Right cardiac atrium (tissue), 5 donors: ENCODE measurements around the gene CAMSAP1. TPM values are rescaled to one million over a fixed set of nuclear protein-coding genes. Genes with fewer than 3 reads are reported as not detected.

Experiments
- ATAC-seq, 2 donors: fragments of 200-7000 bp; cut with Tn5 transposase; one replicate each; pipeline versions ENCODE4 v1.8.0 to v1.9.1; 2020; ENCODE audit warnings: moderate library complexity in 2 of 2, mild to moderate bottlenecking in 1 of 2
- DNase-seq, 3 donors: peaks; one replicate each; pipeline ENCODE4 v3.0.0-alpha.2; 2020
- H3K27ac ChIP-seq: one replicate; pipeline ENCODE4 v1.5.1; 2013; ENCODE audit warnings: mild to moderate bottlenecking, low read length, control low read depth, moderate library complexity
- H3K27me3 ChIP-seq: one replicate; pipeline ENCODE4 v1.6.1; 2013; ENCODE audit not compliant: control insufficient read depth, insufficient read depth
- H3K4me1 ChIP-seq: one replicate; pipeline ENCODE4 v1.6.1; 2013; ENCODE audit warnings: low read length; ENCODE audit not compliant: control insufficient read depth, insufficient read depth
- H3K4me3 ChIP-seq: one replicate; pipeline ENCODE4 v1.5.1; 2013; ENCODE audit warnings: low read length, control low read depth
- H3K9me3 ChIP-seq: one replicate; pipeline ENCODE4 v1.6.1; 2013; ENCODE audit warnings: low read length; ENCODE audit not compliant: control insufficient read depth
- WGBS: extraction: QIAGEN DNeasy Blood & Tissue Kit; methylation state at CpG from one replicate; pipeline ENCODE4 v1.1.7; 2013; 5-methylcytosine and 5-hydroxymethylcytosine counted together
- intact Hi-C, 4 donors: fragments of 100-400 bp; cut with DNase I; formaldehyde crosslinking; loops; one replicate each; pipeline versions ENCODE4 v1.11.0 to v1.14.0; 2022 to 2023
- polyA plus RNA-seq: library from polyadenylated mRNA; stranded (reverse); fragments of 200-250 nt; gene quantifications from one replicate; pipeline ENCODE4 v1.2.3, GENCODE V29; 2013
- total RNA-seq, 4 donors: library from RNA; stranded (reverse); fragmentation: NEBNext Ultra II Directional; extraction: Animal tissue kit (Norgen Biotek cat#: 25700); gene quantifications; one replicate each; pipeline ENCODE4 v1.2.1, GENCODE V29; 2021
- donor health status: healthy with polysubstance abuse.
- donor health status: DM: no; HTN: yes; CAD: no.
- donor health status: DM: no; HTN: no; CAD: no.
- donor health status: DM: no; HTN: yes; CAD: no; lungs with severe emphysema.
- donor health status: DM: yes; HTN: yes; CAD: no.

Gene CAMSAP1
- total and polyA plus RNA-seq, 5 donors: 10.0 to 22.8 (median 18.2) TPM

DNA sequence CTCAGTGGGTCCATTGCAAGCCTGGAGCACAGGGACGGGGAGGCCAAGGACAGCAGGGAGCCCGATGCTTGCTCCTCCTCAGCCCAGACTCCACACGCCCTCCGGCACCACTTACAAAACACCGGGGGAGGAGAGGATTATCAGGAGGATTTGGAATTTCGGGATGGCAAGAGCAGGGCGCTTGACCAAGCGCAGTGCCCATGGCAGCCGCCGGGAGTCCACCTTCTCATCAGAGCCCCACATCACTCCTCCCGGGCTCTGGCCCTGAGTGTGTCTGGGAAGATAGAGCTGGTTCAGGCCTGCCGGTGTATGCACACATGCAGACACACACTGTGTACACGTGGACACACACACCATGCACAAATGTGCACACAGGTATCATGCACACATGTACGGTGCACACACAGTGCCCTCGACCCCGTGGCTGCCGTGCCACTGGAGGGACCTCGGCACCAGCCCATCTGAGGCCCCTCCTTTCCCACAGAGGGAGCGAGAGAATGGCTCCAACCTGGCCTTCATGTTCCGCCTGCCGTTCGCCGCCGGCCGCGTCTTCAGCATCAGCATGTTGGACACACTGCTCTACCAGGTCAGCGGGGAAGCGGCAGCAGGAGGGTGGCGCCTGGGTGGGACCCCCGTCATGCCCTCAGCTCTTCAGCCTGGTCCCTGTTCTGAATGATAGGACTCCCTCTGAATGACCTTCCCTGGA, 123.7 kb downstream of the CAMSAP1 start:
- DNase-seq: no peak
- WGBS: 82% methylated on average over 30 of the region's 30 CpGs
- Histone ChIP-seq H3K9me3 (no peaks in the 10 kb centered on the region), H3K27ac (no peak overlapping the region), H3K4me1 (no peaks in the 10 kb centered on the region), H3K4me3 (no peak overlapping the region), H3K27me3 (no peaks in the 10 kb centered on the region)
- ATAC-seq: no peak
- intact Hi-C loops: no loop called here

DNA sequence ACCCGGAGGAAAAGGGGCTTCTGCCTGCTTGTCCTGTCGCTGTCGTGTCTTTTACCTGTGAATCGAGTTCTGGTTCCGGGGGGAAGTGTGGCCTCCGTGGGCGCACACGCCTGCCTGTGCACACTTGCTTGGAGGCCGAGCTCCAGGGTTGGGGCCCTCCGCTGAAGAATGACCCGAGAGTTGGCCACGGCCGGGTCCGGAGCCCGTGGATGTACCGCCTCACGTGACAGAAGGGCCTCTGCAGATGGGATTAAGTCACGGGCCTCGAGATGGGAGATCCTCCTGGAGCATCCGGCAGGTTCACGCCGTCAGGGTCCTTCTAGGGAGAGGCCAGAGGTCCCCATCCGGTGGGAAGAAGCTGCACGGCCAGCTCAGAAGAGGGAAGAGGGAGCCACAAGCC, 124.4 kb downstream of the CAMSAP1 start:
- Histone ChIP-seq H3K27ac (no peak overlapping the region), H3K4me3 (no peak overlapping the region), H3K27me3 (no peaks in the 10 kb centered on the region), H3K4me1 (no peaks in the 10 kb centered on the region), H3K9me3 (no peaks in the 10 kb centered on the region)
- ATAC-seq: no peak
- 88% methylated on average over 24 of the region's 24 CpGs for WGBS
- intact Hi-C loops: no loop called here
- DNase-seq: no peak

DNA sequence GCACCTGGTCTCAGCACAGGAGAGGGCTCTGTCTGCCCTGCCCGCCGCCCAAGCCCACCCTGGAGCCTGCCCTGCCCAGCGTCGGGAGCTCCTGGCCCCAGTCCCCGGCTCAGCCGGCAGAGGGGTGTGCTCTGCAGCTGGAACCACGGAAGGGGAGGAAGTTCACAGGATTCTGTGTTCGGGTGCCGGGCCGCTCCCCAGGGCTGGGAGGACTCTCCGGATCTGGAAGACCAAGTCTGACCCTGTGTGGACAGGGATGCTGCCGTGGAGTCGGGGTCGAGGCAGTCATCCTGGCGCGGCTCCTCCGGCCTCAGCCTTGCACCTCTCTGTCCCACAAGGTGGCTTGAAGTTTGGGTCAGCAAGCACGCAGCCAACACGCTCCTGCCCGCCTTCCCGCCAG, 126.7 kb downstream of the CAMSAP1 start:
- no peaks in the 10 kb centered on the region for H3K4me1 ChIP-seq
- H3K27me3 ChIP-seq: no peaks in the 10 kb centered on the region
- no peak overlapping the region for H3K4me3 ChIP-seq
- no peak for ATAC-seq
- DNase-seq: no peak
- intact Hi-C loops: no loop called here
- 75% methylated on average over 21 of the region's 21 CpGs for WGBS
- H3K27ac ChIP-seq: no peak overlapping the region
- H3K9me3 ChIP-seq: no peaks in the 10 kb centered on the region

DNA sequence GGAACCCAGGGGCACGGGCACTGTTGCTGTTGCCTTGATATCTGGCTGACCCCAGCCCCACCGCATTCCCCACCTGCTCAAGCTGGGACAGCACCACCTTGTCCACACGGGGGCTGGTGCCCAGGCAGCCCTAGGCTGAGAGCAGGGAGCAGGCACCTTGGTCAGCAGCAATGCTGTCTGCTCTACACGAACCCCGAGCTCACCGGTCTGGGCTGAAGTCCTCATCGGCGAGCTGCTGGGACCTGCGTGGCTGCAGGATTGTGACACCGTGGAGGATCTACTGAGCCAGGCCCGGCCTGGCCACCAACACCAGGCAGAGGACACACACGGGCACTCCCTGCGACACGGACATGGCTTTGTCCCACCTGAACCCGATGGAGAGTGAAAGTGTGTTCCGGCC, 127.3 kb downstream of the CAMSAP1 start:
- intact Hi-C loops: no loop called here
- no peak overlapping the region for H3K27ac ChIP-seq
- H3K4me1 ChIP-seq: no peaks in the 10 kb centered on the region
- WGBS: 84% methylated on average over 16 of the region's 16 CpGs
- H3K9me3 ChIP-seq: no peaks in the 10 kb centered on the region
- no peaks in the 10 kb centered on the region for H3K27me3 ChIP-seq
- DNase-seq: no peak
- ATAC-seq: no peak
- no peak overlapping the region for H3K4me3 ChIP-seq

DNA sequence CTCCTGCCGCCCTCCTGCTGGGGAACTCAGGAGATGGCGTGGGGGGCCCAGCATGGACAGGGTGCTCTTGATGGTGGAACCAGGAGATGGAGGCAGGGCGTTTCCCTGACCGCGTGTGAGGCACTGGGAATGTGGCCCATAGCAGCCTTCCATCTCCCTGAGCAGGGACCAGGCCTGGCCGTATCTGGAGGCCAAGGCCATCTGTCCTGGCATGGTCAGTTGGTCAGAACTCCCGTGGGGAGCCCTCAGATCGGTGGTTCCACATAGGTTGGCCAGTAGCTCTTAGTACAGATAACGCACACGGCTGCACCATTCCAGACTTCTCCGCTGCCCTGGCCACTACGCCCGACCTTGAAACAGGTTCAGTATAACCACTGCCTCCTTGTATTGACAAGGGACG, 127.8 kb downstream of the CAMSAP1 start:
- Histone ChIP-seq H3K27ac (no peak overlapping the region), H3K9me3 (no peaks in the 10 kb centered on the region), H3K27me3 (no peaks in the 10 kb centered on the region), H3K4me1 (no peaks in the 10 kb centered on the region), H3K4me3 (no peak overlapping the region)
- WGBS: 85% methylated on average over 14 of the region's 14 CpGs
- ATAC-seq: no peak
- intact Hi-C loops: no loop called here
- no peak for DNase-seq

DNA sequence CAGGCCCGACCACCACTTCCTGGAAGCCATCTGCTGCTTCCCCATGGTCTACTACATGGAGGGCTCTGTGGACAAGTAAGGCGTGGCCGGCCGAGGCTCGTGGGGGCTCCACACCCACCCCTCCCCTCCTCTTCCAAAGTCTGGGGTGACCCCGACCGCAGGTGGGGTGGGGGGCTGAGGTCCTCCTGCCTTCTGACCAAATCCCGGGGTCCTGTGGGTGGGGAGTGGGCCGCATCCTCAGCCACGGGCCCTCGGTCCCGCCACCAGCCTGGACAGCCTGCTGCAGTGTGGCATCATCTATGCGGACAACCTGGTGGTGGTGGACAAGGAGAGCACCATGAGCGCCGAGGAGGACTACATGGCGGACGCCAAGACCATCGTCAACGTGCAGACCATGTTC, 128.9 kb downstream of the CAMSAP1 start:
- 95% methylated on average over 19 of the region's 19 CpGs for WGBS
- ATAC-seq: no peak
- intact Hi-C loops: no loop called here

DNA sequence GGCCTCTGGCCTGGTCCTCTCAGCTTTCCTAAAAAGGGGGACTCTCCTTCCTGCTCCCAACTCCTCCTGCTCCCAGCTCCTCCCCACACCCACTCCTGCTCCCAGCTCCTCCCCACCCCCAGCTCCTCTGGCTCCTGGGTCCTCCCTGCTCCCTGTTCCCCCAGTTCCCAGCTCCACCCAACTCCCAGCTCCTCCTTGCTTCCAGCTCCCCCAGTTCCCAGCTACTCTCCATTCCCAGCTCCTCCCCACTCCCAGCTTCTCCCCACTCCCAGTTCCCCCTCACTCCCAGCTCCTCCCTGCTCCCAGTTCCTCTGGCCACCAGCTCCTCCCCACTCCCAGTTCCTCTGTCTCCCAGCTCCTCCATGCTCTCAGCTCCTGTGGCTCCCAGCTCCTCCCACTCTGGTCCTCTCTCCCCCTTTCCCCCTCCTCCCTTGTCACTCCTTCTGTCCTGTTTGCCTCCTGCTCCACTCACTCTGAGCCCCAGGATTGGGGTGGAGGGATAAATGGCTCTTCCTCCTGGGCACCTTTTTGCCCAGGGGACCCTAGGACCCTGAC, 129.6 kb downstream of the CAMSAP1 start:
- Histone ChIP-seq H3K27ac (no peak overlapping the region), H3K9me3 (no peaks in the 10 kb centered on the region), H3K27me3 (no peaks in the 10 kb centered on the region), H3K4me3 (no peak overlapping the region), H3K4me1 (no peaks in the 10 kb centered on the region)
- intact Hi-C loops: no loop called here
- DNase-seq (no peak), ATAC-seq (no peak)

More for the DNA sequence above, 128.9 kb downstream of the CAMSAP1 start:
- H3K4me1 ChIP-seq: no peaks in the 10 kb centered on the region
- H3K9me3 ChIP-seq: no peaks in the 10 kb centered on the region
- H3K4me3 ChIP-seq: no peak overlapping the region
- peak in 1 of 3 donors; percentile 62 for DNase-seq
- no peak overlapping the region for H3K27ac ChIP-seq
- H3K27me3 ChIP-seq: no peaks in the 10 kb centered on the region

DNA sequence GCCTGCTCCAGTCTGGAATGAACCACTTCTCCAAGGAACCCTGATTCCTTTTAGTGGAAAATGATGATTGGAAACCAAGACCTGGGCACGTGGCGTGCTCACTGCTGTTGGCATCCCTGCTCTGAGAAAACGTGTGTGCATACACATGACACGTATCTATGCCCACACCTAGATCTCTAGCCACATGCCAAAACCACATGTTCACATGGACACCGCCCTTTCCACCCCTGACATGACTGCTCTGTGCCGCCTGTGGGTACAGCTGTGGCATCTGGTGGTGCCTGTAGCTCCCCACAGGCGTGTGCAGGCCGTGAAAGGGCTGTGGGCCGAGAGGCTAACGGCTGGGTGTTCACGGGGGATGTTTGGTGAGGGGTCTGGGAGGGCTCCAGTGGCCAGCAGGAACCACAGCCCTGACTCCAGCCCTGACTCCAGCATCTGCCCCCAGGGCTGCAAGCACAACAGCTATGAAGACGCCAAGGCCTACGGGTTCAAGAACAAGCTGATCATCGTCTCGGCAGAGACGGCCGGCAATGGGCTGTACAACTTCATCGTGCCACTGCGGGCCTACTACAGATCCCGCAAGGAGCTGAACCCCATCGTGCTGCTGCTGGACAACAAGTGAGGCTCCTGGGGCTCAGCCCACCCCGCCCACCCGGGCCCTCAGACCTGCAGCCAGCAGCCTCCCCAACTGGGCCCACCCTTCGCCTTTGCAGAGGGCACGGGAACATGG, 130.3 kb downstream of the CAMSAP1 start:
- intact Hi-C loops: no loop called here
- H3K27ac ChIP-seq: no peak overlapping the region
- no peak overlapping the region for H3K4me3 ChIP-seq
- no peaks in the 10 kb centered on the region for H3K9me3 ChIP-seq
- DNase-seq (no peak), ATAC-seq (no peak)
- H3K4me1 ChIP-seq: no peaks in the 10 kb centered on the region
- WGBS: 86% methylated on average over 25 of the region's 25 CpGs
- no peaks in the 10 kb centered on the region for H3K27me3 ChIP-seq

DNA sequence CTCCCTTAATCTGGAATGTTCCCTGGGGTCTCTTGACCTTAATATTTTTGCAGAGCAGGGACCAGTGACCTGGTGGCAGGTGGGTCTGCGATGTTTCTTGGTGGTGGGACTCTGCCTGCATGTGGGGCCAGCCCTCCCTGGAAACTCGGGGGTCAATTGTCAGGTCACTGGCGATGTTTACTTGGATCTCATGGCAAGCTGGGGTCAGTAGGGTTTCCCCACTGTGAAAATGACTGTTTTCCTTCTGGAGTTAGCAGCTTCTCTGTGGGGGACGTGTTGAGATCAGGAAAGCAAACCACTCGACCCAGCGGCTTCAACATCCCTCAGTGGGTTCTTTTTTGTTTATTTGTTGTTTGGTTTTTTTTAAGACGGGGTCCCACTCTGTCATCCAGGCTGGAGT, 131.4 kb downstream of the CAMSAP1 start:
- no peak for DNase-seq
- H3K9me3 ChIP-seq: no peaks in the 10 kb centered on the region
- no peak for ATAC-seq
- 51% methylated on average over 7 of the region's 7 CpGs for WGBS
- H3K4me1 ChIP-seq: no peaks in the 10 kb centered on the region
- no peak overlapping the region for H3K27ac ChIP-seq
- no peaks in the 10 kb centered on the region for H3K27me3 ChIP-seq
- no peak overlapping the region for H3K4me3 ChIP-seq
- intact Hi-C loops: no loop called here

DNA sequence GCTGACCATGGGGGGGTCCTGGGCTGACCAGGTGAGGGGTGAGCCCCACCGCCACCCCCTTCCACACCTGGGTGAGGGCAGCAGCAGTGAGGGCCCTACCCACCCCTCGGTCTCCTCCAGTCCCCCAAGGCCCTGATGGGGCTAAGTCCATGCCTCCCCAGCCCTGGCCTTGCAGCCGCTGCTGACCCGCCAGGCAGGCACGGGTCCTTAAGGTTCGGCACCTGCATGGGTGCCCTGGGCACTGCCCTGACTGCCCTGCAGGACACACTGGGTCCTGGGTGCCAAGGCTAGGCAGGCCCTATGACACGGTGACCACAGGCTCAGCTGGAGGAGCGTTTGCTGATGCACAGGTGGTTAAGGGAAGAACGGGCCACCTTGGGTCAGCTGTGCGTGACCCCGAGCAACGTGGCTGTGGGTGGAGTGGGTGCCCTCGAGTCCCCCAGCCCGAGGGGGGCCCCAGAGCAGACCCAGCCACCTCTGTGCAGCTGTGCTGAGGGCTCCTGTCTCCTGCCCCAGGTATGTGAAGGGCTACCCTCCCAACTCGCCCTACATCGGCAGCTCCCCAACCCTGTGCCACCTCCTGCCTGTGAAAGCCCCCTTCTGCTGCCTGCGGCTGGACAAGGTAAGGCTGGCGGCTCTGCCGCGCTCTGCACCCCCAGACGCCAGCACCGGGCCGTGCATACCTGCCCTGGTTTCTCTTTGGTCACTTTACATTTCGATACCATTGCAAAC, 132.4 kb downstream of the CAMSAP1 start:
- intact Hi-C loops: no loop called here
- Histone ChIP-seq H3K27me3 (no peaks in the 10 kb centered on the region), H3K9me3 (no peaks in the 10 kb centered on the region), H3K4me3 (no peak overlapping the region), H3K4me1 (no peaks in the 10 kb centered on the region), H3K27ac (no peak overlapping the region)
- WGBS: 82% methylated on average over 24 of the region's 24 CpGs
- ATAC-seq: no peak
- DNase-seq: no peak

DNA sequence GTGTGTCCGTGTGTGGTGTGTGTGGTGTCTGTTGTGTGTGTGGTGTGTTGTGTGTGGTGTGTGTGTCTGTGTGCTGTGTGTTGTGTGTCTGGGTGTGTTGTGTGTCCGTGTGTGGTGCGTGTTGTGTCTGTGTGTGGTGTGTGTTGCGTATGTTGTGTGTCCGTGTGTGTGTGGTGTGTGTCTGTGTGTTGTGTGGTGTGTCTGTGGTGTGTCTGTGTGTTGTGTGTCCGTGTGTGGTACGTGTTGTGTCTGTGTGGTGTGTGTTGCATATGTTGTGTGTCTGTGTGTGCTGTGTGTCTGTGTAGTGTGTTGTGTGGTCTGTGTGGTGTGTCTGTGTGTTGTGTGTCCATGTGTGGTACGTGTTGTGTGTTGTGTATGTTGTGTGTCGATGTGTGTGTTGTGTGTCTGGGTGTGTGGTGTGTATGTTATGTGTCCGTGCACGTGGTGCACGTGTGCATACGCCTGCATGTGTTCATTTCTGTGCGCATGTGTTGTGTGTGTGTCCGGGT, 133.1 kb downstream of the CAMSAP1 start:
- ATAC-seq (no peak), DNase-seq (no peak)
- Histone ChIP-seq H3K9me3 (no peaks in the 10 kb centered on the region), H3K27ac (no peak overlapping the region), H3K4me3 (no peak overlapping the region), H3K4me1 (no peaks in the 10 kb centered on the region), H3K27me3 (no peaks in the 10 kb centered on the region)
- WGBS: 90% methylated on average over 15 of the region's 15 CpGs
- intact Hi-C loops: no loop called here
